ENCODE data around the gene ZCCHC10. TPM values are rescaled to one million over a fixed set of nuclear protein-coding genes. Genes with fewer than 3 reads are reported as not detected.

Gene ZCCHC10
- total and polyA plus RNA-seq, 2 of the 4 experiments (the other 2 are of a cell fraction): 4.1 to 20.4 TPM

- no peaks in the 10 kb centered on the region for H3K27me3 ChIP-seq (ENCODE audit: control insufficient read depth, insufficient read depth, low read length)
- DNase-seq: no peak
Observed at GRCh38 chr5:133063965-133064364, 37.6 kb upstream of the ZCCHC10 start.

More at GRCh38 chr5:133063965-133064364, 37.6 kb upstream of the ZCCHC10 start:
- Histone ChIP-seq H3K9me1 (ENCODE audit: insufficient read depth, low read length) (peaks cover 2% of the 10 kb centered on the region), H2AFZ (replicated peaks; ENCODE audit: low read length, poor library complexity) (no peak overlapping the region), H4K91ac (ENCODE audit: insufficient read depth, low read depth, low read length) (no peak overlapping the region), H2BK120ac (ENCODE audit: low read depth, low read length) (no peak overlapping the region), H3K14ac (replicated peaks; ENCODE audit: low read depth, low read length) (no peak overlapping the region), H3K9ac (ENCODE audit: low read depth, low read length) (no peak overlapping the region), H4K5ac (ENCODE audit: low read depth, low read length) (no peak overlapping the region), H2AK9ac (replicated peaks; ENCODE audit: low read depth, low read length, poor library complexity) (no peak overlapping the region), H3K18ac (ENCODE audit: low read depth, low read length) (no peak overlapping the region), H3K27ac (ENCODE audit: insufficient read depth, low read length) (no peak overlapping the region), H3K36me3 (ENCODE audit: control insufficient read depth, insufficient read depth, low read length) (peaks cover 15% of the 10 kb centered on the region), H3K79me1 (ENCODE audit: low read depth in 1 of 2, low read length in 2 of 2) (peaks cover 7 to 55% of the 10 kb centered on the region in 2 experiments; a peak in 3 of 4 replicates), H4K8ac (ENCODE audit: low read depth in 2 of 2, low read length in 2 of 2) (no peak overlapping the region), H3K9me3 (ENCODE audit: control insufficient read depth, insufficient read depth, low read length) (no peaks in the 10 kb centered on the region), H2BK20ac (ENCODE audit: low read depth, low read length) (no peak overlapping the region), H3K23ac (ENCODE audit: low read depth, low read length) (no peak overlapping the region), H2AK5ac (ENCODE audit: low read depth, low read length) (no peak overlapping the region), H3K4me2 (ENCODE audit: low read depth, low read length) (no peak overlapping the region), H3K4me3 (ENCODE audit: insufficient read depth, low read depth, low read length) (no peak overlapping the region), H2BK15ac (ENCODE audit: low read depth, low read length) (no peak overlapping the region), H4K20me1 (ENCODE audit: insufficient read depth, low read length) (peaks cover 53% of the 10 kb centered on the region), H3K4ac (ENCODE audit: low read depth, low read length) (no peak overlapping the region), H3K4me1 (ENCODE audit: control insufficient read depth, insufficient read depth, low read length) (no peaks in the 10 kb centered on the region), H3K56ac (ENCODE audit: extremely low read depth, insufficient read depth, low read length) (no peak overlapping the region), H2BK5ac (ENCODE audit: low read depth, low read length, poor library complexity, severe bottlenecking) (no peak overlapping the region)
- ChIA-PET CTCF (no interaction called here), POLR2A (ENCODE audit: unreplicated experiment) (no interaction called here)
- no peak for ATAC-seq (ENCODE audit: low read depth)
- WGBS, 2 experiments (ENCODE audit: extremely low coverage in 2 of 2, insufficient read length in 1 of 2): 100% methylated on average over 1 of the region's 10 CpGs; no CpG with 5 or more reads in 1 of the 2 experiments
- dilution Hi-C loops (cut with HindIII; ENCODE audit: low sequenced_read_pairs, unreplicated experiment): no loop called here
- TF ChIP-seq MAFK (IDR thresholded peaks at IDR 0.05; ENCODE audit: low read depth, low read length) (no peak), RCOR1 (IDR thresholded peaks at IDR 0.05; ENCODE audit: insufficient replicate concordance, low read length) (no peak), CTCF (conservative IDR thresholded peaks at IDR 0.05; ENCODE audit: low read depth, low read length) (no peak), USF2 (IDR thresholded peaks at IDR 0.05; ENCODE audit: low read depth, low read length) (no peak), RAD21 (IDR thresholded peaks at IDR 0.05; ENCODE audit: low read length) (no peak), BHLHE40 (IDR thresholded peaks at IDR 0.05; ENCODE audit: low read depth, low read length) (no peak), MAZ (IDR thresholded peaks at IDR 0.05; ENCODE audit: borderline replicate concordance, low read depth, low read length) (no peak), RFX5 (IDR thresholded peaks at IDR 0.05; ENCODE audit: low read depth, low read length) (no peak), SMC3 (IDR thresholded peaks at IDR 0.05; ENCODE audit: low read depth, low read length) (no peak), POLR2A (IDR thresholded peaks at IDR 0.05; ENCODE audit: low read depth, low read length) (no peak), CEBPB (IDR thresholded peaks at IDR 0.05; ENCODE audit: low read depth, low read length) (no peak), ELK1 (IDR thresholded peaks at IDR 0.05; ENCODE audit: borderline replicate concordance, low read depth, low read length) (no peak), FOS (IDR thresholded peaks at IDR 0.05; ENCODE audit: low read depth, low read length) (no peak), CHD1 (IDR thresholded peaks at IDR 0.05; ENCODE audit: low read depth, low read length) (no peak), NFE2L2 (IDR thresholded peaks at IDR 0.05; ENCODE audit: low read depth, low read length) (no peak), MXI1 (IDR thresholded peaks at IDR 0.05; ENCODE audit: borderline replicate concordance, low read depth, low read length) (no peak)
- intact Hi-C loops (cut with micrococcal nuclease): no loop called here
- in situ Hi-C loops (cut with MboI; ENCODE audit: low sequenced_read_pairs): no loop called here
- no TSS peak for BruUV-seq (replicated peaks)
